ENCODE data around the gene PRUNE2.

PRUNE2 gene

DNA sequence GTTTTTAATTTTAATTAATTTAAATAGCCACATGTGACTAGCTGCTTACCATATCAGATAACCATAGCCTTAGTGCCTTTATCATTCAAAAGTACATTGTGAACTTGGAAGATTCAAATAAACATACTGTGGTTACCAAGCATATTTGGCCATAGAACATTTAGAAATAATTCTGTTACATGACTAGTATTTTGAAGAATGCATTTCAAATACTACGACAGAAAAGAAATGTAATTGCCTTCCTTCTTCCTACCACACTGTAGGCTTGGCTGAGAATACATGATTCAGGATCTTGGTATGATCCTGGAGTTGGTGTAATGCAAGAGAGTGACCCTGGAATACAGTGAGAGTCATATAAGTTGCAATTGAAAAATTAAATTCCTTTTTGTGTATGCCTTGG lies 251.3 kb downstream of the PRUNE2 start:
- no peak for DNase-seq

DNA sequence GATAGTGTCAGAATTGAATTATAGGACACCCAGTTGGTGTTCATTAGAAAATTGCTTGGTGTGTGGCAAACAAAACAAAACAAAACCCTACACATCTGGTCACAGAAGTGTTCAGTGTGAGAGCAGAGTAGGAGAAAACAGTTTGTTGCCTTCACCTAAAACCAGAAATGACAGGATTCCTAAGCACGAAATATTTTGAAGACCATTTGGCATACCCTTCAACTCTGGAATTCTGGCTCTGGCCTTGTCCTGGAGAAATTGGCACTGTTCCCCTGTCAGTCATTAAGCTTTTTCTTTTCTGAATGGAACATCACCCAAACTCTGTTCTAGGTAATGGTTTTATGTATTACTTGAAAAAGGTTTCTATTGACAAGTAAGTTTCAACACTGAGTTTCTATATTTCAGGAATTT lies 251.9 kb downstream of the PRUNE2 start:
- DNase-seq = no peak

DNA sequence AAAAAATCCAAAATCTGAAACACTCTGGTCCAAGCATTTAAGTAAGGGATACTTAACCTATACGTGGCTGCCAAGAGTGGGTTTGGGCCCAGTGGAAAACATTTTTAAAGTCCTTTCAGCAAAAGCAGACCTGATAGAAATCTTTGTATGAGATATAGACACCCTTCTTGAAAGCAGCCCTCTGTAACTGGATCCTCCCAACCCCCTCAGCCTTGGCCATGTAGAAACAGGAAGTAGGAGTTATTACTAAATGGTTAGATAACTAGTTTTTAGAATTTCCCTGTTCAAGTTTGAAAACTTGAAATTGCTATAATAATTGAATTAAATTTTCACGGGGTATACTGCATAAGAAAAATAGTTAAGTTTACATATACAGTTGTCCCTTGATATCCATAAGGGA lies 253.0 kb downstream of the PRUNE2 start:
- DNase-seq = no peak

DNA sequence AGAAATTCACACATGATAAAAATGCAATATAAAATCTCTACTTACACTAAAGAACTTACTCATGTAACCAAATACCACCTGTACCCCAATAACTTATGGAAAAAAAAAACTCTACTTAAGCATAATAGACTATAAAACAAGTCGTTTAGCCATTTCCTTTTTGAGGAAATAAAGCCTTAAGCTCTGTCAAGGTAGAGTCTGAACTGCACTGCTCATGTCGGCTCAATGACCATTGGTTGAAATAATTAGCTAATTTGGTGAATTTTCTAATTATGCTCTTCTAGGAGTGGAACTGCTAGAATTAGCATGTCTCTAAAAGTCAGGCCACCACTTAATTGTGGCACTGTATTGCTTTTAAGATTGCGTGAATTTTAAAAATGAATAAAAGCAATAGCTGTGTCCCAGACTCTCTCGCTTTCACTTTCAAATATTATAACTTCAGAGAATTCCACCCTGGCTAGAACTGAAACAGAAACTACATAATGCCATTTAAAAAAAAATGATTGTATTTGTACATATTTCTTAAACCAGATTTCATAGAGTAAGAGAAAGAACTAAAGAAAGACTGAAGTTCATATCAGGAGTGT lies 254.7 kb downstream of the PRUNE2 start:
- peak in 1 of 5 donors; percentile 11 for DNase-seq

DNA sequence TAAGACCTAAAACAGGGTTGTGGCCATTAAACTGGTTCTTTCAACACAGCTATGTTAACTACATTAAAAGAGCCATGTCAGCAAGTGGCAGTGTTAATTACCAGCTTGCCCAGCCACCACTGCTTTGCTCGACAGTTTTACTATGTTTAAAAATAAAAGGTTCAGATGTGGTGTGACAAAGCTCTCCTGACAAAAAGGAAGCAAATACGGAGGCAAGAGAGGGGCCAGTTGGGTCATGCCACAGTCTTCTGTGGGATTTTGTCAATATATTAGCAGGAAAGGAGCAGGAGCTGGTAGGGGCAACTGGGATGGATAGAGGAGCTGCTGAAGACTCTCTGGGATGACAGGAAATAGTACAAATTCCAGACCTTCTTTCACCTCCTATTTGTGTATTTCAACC lies 255.2 kb downstream of the PRUNE2 start:
- no peak for DNase-seq

DNA sequence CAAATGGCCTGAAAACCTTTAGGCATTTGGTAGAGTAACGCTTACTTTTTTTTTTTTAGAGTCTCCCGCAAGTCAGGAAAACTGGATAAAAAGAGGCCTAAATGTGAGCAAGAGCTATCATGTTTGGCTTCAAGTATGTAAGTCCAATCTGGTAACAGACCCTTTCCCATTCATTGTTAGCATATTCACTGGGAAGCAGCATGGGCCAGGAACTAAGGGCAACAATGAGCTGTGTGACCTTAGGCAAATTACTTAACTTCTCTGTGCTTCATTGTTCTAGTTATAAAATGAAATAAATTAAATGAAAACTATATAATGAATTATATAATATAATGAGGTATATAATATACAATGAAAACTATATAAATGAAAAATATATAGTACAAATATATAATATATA lies 256.0 kb downstream of the PRUNE2 start:
- DNase-seq = no peak

DNA sequence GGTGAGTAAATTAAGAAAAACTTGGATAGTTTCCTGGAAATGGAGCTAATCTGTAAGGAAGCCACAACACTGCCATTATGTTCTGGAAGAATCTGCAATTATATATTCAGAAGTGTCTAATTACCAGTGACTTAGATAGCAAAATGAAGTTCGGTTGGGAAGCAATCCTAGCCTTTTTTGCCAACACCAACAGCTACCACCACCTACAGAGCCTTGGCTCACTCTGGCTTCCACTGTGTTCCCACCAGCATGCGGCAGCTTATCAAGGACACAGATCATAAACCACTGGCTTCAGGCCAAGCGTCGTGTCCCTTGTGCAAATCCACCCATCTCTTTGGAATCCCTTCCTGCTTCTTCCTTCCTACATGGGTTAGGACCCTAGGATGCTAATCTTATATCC lies 259.7 kb downstream of the PRUNE2 start:
- no peak for DNase-seq

DNA sequence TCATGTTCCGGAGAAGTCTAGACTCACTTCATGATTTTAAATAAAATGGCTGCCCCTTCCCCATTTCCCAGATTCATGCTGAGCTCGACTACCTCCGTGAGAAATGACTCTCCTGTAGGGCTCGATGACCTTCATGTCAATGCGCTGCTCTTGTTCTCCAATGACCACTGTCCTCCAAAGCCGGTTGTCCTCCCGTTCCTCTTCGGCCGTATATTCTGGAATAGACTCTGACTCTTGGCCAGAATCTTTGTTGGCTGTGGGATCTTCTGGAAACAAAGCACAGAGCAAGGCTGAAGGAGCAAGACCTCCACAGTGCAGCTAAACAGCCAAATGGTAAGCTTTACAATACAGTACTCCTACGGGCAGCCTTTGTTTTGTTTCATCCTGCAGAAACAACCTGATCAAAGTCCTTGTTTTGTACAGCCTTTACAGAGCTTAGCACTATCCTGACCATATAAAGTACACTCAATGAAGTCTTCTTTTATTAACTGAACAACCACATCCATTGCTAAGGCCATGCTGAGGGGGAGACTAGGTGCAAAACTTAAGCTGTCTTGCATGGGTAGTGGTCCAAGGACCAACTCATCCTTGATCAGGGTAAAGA lies 261.2 kb downstream of the PRUNE2 start:
- DNase-seq = no peak

DNA sequence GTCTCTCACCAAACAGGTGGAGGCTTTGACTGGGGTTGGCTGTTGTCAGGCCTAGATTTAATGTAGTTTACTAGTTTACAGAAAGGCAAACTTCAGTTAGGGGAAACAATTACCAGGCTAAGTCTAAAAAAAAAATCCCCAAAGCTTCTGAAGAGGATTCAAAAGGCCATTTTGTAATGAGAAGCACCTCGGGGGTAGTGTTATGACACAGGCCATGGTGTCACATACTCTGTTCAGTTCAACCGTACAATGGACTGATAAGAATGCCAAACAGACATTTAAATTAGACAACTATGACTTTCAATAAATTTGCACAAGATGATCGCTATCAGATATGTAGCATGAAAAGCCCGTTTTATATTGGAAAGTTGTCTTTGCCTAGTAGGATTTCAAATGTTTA lies 261.7 kb downstream of the PRUNE2 start:
- no peak for DNase-seq

DNA sequence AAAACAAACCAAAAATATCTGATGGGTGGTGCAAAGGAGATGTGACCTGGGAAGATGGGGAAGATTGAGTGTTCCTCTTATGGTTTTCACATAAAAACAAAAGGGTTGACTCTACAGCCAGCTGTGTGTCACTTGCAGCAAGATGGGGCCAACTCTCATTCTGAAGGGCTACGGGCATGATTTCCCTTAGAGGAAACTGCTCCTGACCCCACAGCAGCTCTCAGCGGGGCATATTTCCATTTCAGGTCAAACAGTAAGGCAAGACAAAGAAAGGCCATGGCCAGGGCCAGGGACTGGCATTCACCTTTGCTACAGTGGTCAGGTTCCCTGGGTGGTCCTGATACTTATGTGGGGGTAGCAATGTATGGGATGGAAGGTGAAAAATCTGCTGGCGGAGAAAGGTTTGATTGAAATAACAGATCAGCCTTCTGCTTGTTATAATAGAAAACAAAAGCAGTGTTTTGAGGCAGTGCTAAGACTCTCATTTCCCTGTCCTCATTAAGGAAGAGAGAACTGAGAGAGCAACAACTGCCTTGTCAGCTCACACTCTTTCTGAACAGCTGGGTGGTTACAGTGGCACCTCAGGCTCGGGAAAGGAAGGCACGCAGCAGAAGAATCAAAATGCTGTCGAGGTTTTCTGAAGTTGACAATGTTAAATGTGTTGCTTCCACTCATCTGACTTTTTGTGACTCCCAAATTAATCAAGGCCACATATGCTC lies 262.4 kb downstream of the PRUNE2 start:
- DNase-seq = no peak

DNA sequence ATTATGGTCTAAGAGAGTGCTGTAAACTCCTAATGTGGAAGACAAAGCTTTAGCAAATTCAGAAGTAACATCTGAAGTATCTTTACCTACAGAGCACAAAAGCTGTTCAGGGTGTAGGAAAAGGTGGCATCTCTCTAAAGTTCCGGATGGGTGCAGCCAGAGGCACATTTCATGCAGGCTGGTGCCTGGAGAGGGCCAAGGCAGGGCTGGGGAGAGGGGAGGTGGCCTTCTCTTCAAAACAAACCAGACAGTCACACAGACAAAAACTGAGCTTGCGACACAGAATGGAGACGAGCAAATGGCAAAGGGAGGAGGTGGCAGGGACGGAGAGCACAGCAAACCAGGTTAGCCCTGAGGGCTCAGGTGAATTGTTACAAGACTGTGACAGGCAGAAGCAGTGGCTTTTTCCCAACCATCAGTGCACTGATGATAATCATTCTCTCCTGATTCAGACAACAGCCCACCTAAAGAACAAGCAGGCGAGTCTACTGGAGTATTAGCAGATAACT lies 263.2 kb downstream of the PRUNE2 start:
- DNase-seq = no peak

DNA sequence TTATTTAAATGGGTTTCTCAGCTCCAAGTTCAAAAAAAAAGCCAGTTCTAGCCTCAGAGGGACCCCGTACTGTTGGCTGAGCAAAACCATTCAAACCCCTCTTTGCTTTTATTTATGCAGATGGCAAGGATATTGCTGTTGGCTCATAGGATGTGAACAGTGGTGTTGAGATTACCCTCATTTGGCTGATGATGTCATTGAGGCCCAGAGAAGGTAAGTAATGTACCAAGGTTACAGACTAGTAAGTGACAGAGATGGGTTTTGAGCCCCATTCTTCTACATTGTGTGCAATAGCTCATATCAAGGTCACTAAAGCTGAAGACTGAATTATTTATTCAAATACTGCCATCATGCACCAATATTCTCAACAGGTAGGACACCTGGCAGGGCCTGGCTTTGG lies 263.8 kb downstream of the PRUNE2 start:
- DNase-seq = no peak

DNA sequence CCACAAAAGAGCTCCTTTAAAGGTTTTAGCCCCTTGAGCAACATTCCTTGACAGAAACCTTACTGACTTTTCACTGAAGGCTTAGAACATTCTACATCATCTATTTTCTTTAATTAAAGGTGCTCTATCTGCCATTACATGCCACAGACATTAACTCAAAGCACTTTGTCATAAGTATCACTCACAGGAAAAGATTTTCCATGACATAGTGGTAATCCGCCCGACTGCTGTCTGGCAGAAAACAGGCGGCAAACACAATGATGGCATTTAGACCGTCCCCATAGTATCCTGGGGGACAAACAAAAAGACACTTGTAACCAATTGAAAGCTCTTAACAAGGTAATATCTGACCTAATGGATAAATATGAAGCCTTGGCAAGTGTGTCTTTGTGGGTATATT lies 267.9 kb downstream of the PRUNE2 start:
- DNase-seq = no peak

DNA sequence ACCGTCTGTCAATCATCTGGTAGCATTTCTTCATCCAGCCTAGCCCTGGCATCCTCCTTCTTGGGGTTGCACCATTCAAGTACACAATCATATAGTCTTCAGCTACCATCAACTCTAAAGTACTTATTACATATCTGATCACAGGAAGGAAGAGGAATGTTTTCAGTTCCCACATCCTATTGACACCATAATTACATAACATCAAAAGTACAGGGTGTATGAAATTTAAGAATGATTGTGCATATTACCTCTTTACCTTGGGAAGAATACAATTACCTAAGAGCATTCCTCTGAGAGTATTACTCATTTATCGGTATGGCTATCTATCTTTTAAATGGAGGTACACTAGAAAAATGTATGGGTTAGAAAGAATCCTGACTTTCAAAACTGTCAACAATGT lies 268.5 kb downstream of the PRUNE2 start:
- no peak for DNase-seq

DNA sequence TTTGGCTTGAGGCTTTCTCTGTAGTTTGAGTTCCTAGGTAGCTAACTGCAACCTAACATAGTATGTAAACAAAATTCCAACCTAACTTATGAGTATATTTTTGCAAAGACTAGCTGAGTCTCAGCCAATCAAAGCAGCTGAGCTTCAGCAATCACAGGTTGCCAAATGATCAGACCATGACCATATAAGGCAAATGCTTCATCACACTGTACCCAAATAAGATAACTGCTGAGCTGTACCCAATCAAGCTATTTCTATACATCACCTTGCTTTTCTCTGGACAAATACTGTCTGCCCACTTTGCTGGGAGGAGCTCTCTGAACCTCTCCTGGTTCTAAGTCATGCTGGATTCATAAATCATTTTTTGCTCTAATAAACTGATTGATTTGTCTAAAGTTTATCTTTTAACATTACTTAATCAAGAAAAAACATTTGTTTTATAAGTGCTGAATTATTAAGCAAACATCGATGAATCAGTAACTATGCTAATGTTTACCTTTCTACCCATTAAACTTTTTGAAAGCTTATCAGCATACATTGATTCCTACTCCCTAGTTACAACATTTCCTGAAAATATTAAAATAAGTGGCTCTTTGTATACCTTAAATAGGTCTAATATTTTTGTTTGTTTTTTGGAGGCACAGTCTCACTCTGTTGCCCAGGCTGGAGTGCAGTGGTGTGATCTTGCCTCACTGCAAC lies 271.4 kb downstream of the PRUNE2 start:
- no peak for DNase-seq

DNA sequence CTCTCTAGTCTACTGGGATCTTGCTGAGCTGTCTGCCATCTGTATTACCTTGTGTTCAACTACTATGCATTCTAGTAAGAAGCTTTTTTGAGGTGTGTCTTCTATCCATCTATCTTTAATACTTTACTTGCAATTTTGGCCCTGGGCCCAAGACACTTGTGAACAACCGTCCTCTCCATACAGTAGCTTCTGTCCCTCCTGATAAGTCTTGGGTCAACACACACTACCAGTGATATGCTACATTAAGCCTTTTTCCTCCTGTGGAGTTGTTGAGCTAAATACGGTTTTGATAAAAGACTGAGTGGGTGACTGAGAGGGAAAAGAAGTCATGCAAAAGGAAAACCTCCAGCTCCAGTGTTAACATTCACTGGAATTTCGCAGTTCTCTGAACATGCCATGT lies 275.0 kb downstream of the PRUNE2 start:
- no peak for DNase-seq

DNA sequence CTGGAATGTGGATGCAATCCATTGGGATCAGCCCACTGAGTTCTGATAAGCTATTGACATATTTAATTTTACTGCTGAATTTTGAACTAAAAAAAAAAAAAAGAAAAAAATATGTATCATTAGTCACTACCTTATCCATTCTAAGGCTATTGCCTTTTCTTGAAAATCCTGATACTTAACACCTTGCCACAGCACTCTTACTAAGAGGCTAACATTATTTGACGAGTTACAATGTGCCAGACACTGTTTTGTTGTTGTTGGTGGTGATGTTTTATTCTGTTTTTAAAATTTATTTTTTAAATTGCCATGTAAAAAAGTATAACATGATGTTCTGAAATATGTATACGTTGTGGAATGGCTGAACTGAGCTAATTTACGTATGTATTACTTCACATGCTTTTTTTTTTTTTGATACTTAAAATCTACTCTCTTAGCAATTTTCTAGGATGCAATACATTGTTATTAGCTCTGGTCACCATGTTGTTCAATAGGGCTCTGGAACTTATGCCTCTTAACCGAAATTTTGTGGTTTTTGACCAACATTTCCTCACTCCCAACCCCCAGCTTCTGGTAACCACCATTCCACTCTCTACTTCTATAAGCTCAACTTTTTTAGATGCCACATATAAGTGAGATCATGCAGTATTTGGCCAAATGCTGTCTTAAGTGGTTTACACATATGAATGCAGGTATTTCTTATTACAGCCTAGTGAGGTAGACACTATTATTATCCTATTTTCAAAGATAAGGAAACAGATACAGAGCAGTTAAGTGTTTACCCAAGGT lies 276.5 kb downstream of the PRUNE2 start:
- DNase-seq = peak in 1 of 5 donors; percentile 24

DNA sequence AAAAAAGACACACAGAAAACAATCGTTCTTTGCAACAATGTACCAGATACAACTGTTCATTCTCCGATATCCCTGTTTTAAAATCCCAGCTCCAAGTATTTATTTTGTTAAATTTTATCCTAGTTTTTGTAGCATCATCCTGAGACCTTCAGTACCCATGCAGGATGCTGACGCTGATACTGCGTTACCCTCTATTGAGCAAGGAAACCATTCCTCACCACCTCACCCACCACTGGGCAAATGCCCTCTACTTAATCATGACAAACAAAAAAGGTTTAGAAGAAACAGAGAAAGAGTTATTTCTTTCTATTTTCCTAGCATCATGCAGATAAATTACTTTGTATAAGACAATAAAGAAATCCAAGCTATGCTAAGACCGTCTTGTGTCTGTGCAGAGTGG lies 277.8 kb downstream of the PRUNE2 start:
- no peak for DNase-seq

DNA sequence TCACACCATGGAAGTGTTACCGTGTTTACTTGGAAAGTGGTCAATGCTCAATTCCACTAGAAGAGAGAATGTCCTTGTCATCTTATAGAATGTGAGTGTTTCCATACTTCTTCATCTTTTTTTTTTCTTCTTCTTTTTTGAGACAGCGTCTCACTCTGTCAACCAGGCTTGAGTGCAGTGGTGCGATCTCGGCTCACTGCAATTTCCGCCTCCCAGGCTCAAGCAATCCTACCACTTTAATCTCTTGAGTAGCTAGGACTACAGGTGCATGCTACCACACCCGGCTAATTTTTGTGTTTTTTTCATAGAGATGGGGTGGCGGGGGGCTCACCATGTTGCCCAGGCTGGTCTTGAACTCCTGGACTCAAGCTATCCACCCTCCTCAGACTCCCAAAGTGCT lies 278.9 kb downstream of the PRUNE2 start:
- DNase-seq = no peak

DNA sequence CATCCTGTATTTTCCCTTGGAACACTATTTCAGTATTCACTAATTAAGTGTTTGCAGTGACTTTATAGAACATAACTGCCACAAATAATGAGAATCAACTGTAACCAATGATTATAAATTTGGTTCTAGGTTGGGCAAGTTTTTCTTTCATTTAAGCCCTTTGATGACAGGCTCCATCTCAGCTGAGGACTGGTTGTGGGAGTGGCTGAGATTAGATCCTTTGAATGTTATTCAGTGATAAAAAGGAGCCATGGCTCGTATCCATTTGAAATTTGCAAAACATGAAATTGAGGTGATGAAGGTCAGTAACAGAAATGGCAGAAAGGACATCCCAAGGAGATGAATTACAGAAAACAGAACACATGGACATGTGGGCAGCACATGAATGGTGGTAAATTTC lies 279.8 kb downstream of the PRUNE2 start:
- DNase-seq = no peak

DNA sequence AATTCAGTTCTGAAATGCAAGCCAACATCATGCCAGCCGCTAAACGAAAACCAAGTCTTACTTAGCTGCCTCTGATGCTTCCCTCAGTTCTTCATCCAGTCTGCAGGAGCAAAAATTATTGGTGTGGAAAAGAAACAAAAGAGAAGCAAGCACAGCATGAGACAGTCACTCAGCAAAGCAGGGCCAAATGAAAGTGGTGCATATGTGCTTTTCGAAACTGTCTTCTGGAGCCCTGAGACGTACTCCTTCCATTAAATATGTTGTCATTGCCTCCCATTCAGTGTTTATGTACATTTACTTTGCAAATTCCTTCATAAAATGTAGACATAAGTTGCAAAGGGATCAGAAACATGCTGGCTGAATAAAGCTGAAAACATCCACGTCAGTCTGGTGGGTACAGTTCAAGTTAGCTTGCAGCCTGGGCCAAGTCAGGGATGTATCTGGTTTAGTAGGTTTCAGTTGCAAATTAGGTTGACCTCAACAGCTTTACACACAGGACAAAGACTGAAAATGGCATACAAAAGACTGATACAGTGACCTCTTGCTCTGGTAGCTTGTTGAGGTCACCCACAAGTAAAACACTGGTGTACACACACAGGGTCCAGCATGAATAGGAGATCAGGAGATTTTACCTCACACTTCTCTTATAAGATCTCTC lies 281.4 kb downstream of the PRUNE2 start:
- DNase-seq = no peak

DNA sequence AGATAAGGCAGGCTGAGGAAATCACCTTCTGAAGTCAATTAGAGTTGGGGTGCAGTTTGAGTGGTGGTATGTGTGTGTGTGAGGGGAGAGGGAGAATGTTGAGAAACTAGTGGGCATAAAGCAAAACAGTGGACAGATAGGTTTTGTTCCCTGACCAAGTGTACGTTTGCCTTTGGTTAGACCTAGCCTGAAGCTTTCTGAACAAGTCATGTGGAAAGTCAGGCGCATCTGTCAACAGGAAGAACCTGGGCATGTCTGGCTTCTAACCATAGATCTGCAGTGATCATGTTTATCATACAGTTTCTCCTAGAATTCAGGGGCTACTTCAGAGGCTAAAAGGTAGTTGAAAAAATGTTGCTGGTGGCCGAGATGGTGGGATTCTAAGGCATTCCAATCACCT lies 284.9 kb downstream of the PRUNE2 start:
- DNase-seq = no peak

All from T-helper 1 cell (primary cell).